Measurements from ENCODE around the gene ERGIC1. TPM values are rescaled to one million over a fixed set of nuclear protein-coding genes. Genes with fewer than 3 reads are reported as not detected.

ERGIC1 gene
- total and polyA plus RNA-seq, 2 experiments from 2014 or later = 25.2 to 92.2 TPM

DNA sequence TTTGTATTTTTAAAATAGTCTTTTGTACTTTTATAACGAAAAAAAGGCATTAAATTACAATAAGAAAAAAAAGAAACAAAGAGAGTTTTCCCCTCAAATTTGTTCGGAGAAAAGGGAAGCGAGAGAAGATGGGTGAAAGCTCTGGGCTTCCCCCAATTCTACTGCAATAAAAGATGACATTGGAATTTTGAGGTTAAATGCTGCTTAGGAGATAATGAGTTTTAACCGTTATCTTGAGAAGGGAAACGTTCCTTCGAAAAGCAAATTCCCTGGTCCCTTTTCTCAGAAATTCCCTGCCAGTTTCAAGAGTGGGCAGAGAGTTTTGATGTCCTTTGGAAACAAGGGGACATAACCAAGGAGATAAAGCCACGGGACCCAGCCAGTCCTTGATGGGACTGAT is 18.4 kb upstream of the ERGIC1 start (continued):
- TF ChIP-seq, protein P1, sequence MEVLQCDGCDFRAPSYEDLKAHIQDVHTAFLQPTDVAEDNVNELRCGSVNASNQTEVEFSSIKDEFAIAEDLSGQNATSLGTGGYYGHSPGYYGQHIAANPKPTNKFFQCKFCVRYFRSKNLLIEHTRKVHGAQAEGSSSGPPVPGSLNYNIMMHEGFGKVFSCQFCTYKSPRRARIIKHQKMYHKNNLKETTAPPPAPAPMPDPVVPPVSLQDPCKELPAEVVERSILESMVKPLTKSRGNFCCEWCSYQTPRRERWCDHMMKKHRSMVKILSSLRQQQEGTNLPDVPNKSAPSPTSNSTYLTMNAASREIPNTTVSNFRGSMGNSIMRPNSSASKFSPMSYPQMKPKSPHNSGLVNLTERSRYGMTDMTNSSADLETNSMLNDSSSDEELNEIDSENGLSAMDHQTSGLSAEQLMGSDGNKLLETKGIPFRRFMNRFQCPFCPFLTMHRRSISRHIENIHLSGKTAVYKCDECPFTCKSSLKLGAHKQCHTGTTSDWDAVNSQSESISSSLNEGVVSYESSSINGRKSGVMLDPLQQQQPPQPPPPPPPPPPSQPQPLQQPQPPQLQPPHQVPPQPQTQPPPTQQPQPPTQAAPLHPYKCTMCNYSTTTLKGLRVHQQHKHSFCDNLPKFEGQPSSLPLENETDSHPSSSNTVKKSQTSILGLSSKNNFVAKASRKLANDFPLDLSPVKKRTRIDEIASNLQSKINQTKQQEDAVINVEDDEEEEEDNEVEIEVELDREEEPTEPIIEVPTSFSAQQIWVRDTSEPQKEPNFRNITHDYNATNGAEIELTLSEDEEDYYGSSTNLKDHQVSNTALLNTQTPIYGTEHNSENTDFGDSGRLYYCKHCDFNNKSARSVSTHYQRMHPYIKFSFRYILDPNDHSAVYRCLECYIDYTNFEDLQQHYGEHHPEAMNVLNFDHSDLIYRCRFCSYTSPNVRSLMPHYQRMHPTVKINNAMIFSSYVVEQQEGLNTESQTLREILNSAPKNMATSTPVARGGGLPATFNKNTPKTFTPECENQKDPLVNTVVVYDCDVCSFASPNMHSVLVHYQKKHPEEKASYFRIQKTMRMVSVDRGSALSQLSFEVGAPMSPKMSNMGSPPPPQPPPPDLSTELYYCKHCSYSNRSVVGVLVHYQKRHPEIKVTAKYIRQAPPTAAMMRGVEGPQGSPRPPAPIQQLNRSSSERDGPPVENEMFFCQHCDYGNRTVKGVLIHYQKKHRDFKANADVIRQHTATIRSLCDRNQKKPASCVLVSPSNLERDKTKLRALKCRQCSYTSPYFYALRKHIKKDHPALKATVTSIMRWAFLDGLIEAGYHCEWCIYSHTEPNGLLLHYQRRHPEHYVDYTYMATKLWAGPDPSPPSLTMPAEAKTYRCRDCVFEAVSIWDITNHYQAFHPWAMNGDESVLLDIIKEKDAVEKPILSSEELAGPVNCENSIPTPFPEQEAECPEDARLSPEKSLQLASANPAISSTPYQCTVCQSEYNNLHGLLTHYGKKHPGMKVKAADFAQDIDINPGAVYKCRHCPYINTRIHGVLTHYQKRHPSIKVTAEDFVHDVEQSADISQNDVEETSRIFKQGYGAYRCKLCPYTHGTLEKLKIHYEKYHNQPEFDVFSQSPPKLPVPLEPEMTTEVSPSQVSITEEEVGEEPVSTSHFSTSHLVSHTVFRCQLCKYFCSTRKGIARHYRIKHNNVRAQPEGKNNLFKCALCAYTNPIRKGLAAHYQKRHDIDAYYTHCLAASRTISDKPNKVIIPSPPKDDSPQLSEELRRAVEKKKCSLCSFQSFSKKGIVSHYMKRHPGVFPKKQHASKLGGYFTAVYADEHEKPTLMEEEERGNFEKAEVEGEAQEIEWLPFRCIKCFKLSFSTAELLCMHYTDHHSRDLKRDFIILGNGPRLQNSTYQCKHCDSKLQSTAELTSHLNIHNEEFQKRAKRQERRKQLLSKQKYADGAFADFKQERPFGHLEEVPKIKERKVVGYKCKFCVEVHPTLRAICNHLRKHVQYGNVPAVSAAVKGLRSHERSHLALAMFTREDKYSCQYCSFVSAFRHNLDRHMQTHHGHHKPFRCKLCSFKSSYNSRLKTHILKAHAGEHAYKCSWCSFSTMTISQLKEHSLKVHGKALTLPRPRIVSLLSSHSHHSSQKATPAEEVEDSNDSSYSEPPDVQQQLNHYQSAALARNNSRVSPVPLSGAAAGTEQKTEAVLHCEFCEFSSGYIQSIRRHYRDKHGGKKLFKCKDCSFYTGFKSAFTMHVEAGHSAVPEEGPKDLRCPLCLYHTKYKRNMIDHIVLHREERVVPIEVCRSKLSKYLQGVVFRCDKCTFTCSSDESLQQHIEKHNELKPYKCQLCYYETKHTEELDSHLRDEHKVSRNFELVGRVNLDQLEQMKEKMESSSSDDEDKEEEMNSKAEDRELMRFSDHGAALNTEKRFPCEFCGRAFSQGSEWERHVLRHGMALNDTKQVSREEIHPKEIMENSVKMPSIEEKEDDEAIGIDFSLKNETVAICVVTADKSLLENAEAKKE (CRISPR knock-in tag; IDR thresholded peaks at IDR 0.05) = no peak
- TF ChIP-seq CREB1 (CRISPR knock-in tag; IDR thresholded peaks at IDR 0.05; ENCODE audit: low read depth) (no peak), ZNF114 (CRISPR knock-in tag; IDR thresholded peaks at IDR 0.05) (no peak), ZNF331 (CRISPR knock-in tag; IDR thresholded peaks at IDR 0.05; ENCODE audit: low read depth) (no peak)

DNA sequence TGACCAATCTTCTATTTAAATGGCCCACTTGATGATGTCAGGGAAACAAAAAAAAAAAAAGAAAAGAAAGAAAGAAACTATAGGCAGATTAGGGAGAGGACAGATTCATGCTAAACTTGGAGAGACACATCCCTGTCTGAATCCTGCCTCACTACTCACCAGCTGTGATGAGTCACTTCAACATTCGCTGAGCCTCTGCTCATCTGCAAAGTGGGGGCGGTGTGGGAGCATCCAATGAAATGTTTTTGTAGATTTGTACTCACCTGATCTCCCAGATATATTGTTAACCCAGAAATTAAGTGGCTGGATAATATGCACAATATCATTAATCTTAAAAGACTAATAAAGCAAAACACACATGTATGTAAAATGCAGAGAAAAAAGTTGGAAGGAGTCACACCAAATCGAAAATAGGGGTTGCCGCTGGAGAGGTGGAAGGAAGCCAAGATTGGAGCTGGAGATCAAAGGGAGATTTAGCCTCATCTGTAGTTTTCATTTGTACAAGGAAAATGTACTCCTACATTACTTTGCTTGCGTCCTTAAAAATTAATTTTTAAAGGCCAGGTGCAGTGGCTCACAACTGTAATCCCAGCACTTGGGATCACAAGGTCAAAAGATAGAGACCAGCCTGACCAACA is 17.0 kb upstream of the ERGIC1 start:
- Mint-ChIP-seq H3K27me3 (ENCODE audit: insufficient read depth, low read depth, poor library complexity) (no peaks in the 10 kb centered on the region), H3K4me1 (peaks cover 7% of the 10 kb centered on the region; the same call in 1 of the 3 replicates), H3K9me3 (no peaks in the 10 kb centered on the region), H3K4me3 (no peak overlapping the region), H3K27ac (no peak overlapping the region), H3K36me3 (ENCODE audit: low read depth) (no peaks in the 10 kb centered on the region)
- no peak overlapping the region for H3K27ac ChIP-seq (ENCODE audit: low read depth)
- H3K4me3 ChIP-seq = no peak overlapping the region
- no peaks in the 10 kb centered on the region for H3F3A ChIP-seq (replicated peaks; ENCODE audit: low read depth)
- ATAC-seq (no peak; the same call in 2 of the 3 replicates), DNase-seq (ENCODE audit: low spot score) (no peak)
- no peaks in the 10 kb centered on the region for H3K9me2 ChIP-seq (ENCODE audit: insufficient read depth)
- no peaks in the 10 kb centered on the region for H3K27me3 ChIP-seq (ENCODE audit: insufficient read depth)
- H3K4me2 ChIP-seq = no peak overlapping the region
- H3K79me2 ChIP-seq (replicated peaks; ENCODE audit: insufficient read depth) = no peaks in the 10 kb centered on the region
- H3K4me1 ChIP-seq (ENCODE audit: insufficient read depth) = no peaks in the 10 kb centered on the region
- H2AFZ ChIP-seq = no peak overlapping the region
- no peaks in the 10 kb centered on the region for H3K36me3 ChIP-seq (ENCODE audit: insufficient read depth)
- no peaks in the 10 kb centered on the region for H4K20me1 ChIP-seq (replicated peaks; ENCODE audit: insufficient read depth)
- no peak for TF ChIP-seq POLR2AphosphoS5 (IDR thresholded peaks at IDR 0.05; ENCODE audit: low read depth)
- TF ChIP-seq, protein P2, sequence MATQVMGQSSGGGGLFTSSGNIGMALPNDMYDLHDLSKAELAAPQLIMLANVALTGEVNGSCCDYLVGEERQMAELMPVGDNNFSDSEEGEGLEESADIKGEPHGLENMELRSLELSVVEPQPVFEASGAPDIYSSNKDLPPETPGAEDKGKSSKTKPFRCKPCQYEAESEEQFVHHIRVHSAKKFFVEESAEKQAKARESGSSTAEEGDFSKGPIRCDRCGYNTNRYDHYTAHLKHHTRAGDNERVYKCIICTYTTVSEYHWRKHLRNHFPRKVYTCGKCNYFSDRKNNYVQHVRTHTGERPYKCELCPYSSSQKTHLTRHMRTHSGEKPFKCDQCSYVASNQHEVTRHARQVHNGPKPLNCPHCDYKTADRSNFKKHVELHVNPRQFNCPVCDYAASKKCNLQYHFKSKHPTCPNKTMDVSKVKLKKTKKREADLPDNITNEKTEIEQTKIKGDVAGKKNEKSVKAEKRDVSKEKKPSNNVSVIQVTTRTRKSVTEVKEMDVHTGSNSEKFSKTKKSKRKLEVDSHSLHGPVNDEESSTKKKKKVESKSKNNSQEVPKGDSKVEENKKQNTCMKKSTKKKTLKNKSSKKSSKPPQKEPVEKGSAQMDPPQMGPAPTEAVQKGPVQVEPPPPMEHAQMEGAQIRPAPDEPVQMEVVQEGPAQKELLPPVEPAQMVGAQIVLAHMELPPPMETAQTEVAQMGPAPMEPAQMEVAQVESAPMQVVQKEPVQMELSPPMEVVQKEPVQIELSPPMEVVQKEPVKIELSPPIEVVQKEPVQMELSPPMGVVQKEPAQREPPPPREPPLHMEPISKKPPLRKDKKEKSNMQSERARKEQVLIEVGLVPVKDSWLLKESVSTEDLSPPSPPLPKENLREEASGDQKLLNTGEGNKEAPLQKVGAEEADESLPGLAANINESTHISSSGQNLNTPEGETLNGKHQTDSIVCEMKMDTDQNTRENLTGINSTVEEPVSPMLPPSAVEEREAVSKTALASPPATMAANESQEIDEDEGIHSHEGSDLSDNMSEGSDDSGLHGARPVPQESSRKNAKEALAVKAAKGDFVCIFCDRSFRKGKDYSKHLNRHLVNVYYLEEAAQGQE (IDR thresholded peaks at IDR 0.05; ENCODE audit: unreplicated experiment) = no peak
- no peak for TF ChIP-seq EZH2phosphoT487 (IDR thresholded peaks at IDR 0.05; ENCODE audit: unreplicated experiment)
- no peak for TF ChIP-seq ZNF331 (CRISPR knock-in tag; IDR thresholded peaks at IDR 0.05; ENCODE audit: low read depth)
- no peak for TF ChIP-seq STAT1 (IDR thresholded peaks at IDR 0.05; ENCODE audit: unreplicated experiment)
- TF ChIP-seq CREB1 (CRISPR knock-in tag; IDR thresholded peaks at IDR 0.05; ENCODE audit: low read depth) = no peak
